Activated T-cell treated with anti-CD3 and anti-CD28 coated beads, Interleukin-2, amount 50 U/mL, for 48 hours (primary cell): ENCODE results near the gene ZNRF2.
"Not testable (repeated sequence)": the region's sequence is repeated elsewhere in the genome, so short reads cannot be mapped to it uniquely, and the experiment has no call there.

Source experiments
- DNase-seq, 2 experiments: peaks; one replicate each; pipeline ENCODE4 v3.0.0-alpha.2; 2020

Gene ZNRF2

DNA sequence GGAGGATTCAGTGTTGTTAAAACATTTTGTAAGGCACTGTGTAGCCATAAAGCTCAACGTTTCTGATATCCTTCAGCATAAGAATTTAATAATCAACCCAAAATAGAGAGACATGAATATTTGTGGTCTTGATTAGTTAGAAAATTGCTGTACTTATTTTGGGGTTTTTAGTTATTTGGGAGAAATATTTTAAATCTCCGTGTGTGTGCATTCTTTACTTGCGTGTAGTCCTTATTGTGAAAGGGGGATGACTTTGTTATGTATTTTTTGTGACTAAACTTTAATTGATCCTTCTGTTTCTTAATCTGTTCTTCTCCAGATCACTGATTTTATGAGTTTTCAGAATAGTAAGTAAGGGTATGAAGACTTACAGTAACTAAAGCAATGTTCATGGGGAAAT is 81.2 kb downstream of the ZNRF2 start:
- no peak for DNase-seq

DNA sequence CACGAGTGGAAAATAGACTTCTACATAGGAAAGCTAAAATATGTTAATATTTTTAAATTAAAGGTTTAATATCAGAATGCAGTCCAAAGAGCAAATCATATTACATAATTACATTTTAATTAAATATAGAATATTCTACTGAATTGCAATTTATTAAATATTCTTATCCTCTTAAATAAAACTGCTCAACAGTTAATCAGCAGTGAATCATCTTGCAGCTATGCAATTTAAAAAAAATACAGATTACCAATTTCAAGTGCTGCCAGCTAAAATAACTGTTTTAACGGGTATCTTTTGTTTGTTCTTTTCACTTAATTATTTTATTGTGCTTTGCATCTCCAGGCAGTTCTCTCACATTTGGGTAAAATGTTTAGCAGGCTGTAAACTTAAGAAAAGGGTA is 82.2 kb downstream of the ZNRF2 start:
- DNase-seq = no peak

GRCh38 chr7:30367561-30367960 is 83.2 kb downstream of the ZNRF2 start:
- no peak for DNase-seq

GRCh38 chr7:30369879-30370278 is 85.5 kb downstream of the ZNRF2 start:
- no peak for DNase-seq

GRCh38 chr7:30371321-30371720 is 86.9 kb downstream of the ZNRF2 start:
- no peak for DNase-seq

- no peak for DNase-seq
Observed at GRCh38 chr7:30378275-30378674, 93.9 kb downstream of the ZNRF2 start.

DNA sequence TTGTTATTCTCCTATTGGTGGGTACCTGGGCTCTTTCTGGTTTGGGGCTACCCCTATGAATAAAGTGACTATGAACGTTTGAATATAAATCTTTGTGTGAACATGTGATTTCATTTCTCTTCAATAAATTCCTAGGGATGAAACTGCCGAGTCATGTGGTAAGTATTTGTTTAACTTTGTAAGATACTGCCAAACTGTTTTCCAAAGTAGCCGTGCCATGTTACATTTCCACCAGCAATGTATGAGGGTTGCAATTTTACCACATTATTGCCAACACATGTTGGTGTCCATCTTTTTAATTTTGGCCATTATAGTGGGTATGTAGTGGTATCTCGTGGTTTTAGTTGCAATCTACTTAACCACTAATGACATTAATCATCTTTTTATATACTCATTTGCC is 94.7 kb downstream of the ZNRF2 start:
- DNase-seq = no peak

GRCh38 chr7:30379741-30380140 is 95.3 kb downstream of the ZNRF2 start:
- no peak for DNase-seq

DNA sequence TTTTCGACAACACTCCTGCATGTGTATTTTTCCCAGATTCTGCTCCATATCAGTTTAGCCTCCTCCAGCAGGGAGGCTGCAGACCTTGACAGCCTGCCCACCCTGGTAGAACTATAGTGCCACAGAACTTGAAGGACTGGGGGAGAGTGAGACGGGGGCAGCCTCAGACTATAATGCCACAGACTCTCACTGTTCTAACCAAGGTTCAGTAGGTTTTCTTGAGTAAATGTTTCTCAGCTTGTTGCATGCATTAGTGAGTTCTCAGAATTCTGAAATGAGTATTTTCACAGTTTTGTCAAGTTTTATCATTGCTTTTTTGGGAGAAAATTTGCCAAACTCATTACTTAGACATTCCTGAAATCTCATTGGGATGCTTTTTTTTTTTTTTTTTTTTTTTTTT is 95.9 kb downstream of the ZNRF2 start:
- DNase-seq = no peak

- not testable (repeated sequence) for DNase-seq
Observed at GRCh38 chr7:30380824-30381223, 96.4 kb downstream of the ZNRF2 start.

DNA sequence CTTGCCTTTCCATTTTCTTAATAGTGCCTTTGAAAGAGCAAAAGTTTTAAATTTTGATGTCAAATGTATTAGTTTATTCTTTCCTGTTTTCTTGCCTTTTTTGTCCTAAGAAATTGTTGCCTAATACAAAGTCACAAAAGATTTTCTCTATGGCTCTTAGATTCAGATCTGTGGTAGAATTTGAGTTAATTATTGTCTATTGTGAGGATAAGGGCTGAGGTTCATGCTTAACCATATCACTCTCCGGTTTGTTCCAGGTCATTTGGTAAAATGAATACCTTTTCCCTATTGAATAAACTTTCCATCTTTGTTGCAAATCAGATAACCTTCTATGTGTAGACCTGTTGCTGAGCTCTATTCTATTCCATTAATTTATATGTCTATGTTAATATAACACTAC is 98.2 kb downstream of the ZNRF2 start:
- DNase-seq = no peak

DNA sequence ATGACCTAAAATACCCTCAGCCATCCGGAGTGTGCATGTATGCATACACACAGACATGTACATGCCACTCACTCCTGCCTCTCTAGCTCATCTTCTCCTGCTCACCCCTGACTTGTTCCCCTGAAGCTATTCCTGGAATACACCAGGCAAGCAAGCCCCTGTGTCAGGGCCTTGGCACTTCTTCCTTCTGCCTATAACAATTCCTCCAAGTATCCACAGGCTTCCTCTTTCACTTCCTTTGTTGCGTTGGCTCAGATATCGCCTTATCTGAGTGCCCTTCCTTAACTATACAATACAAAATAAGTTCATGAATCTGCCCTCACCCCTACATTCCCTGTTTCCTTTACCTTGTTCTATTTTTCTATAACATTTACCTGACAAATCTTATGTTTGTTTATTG is 105.4 kb downstream of the ZNRF2 start:
- no peak for DNase-seq

DNA sequence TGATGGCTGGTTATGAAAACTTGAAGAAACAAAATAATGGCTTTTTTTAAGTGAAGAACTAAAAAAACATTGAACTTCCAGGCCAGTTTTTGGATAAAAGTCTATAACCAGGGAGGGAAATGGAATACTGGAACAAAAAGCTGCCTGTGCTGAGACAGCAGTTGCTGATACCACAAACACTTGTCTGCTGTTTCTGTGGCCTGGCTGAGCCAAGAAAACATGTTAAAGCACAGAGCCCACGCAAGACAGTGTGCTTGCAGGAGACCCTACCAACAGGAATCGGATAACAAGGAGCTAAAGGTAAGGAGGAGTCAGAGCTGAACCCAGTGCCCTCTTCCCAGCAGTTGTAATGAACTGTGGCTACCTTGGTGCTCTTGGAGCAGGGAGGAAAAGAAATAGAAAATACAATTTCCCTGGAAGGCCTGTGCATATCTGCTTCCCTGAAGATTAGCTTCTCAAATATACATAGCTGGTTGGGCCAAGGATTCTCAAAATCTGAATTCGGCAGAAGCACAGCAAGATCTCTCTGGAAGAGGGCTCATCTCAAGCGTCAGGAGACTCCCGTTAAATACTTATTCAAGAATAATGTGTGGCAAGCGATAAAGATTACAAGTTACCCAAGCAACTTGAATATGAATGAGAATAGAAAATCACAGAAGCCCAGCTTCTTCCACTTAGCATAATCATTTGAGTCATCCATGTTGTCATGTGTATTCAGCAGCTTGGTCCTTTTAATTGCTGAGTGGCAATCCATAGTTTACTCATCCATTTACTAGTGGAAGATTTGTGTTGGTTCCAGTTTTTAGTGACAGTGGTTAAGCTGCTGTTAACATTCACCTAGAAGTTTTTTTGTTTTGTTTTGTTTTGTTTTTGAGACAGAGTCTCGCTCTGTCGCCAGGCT is 106.6 kb downstream of the ZNRF2 start:
- no peak for DNase-seq

DNA sequence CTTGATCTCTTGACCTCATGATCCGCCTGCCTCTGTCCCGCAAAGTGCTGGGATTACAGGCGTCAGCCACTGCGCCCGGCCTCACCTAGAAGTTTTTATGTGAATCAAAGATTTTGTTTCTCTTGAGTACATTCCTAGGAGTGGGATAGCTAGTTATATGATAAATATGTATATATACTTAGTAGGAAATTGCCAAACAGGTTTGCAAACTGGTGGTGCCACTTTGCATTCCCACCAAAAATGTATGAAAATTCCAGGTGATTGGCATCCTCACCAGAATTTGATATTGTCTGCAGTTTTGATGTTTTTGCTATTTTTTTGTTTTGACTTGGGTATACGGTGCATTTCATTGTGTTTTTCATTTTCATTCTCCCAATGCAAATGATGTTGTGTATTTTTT is 107.4 kb downstream of the ZNRF2 start:
- DNase-seq = no peak

DNA sequence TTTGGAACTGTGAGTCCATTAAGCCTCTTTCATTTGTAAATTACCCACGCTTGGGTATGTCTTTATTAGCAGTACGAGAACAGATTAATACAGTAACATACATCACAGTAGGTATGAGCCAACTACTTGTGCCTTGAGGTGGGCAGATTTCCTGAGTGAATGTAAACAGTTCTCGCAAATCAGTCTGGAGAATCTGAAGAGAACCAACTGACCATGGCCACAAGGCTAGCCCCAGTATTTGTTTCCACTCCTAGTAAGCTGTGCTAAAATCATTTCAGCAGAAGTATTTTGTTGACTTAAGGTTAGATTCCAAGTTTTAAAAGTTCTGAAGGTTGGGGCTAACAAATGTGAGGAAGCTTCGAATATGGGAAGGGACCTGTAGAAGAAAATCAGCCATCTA is 111.3 kb downstream of the ZNRF2 start:
- DNase-seq = no peak

- DNase-seq = no peak
Observed at GRCh38 chr7:30396389-30396788, 112.0 kb downstream of the ZNRF2 start.

DNA sequence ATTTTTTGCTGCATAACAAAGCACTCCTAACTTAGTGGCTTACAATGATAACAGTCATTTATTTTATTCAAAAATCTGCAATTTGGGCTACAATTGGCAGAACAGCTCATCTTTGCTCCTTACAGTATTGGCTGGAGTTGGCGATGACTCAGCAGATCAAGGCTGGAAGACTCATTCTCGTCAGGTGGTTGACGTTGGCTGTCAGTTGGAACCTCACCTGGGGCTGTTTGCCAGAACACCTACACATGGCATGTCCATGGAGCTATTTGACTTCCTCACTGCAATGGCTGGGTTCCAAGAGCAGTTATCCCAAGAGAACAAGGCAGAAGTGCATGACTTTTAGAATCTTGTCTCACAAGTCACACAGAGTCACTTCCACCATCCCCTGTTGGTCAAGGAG is 119.1 kb downstream of the ZNRF2 start:
- no peak for DNase-seq

DNA sequence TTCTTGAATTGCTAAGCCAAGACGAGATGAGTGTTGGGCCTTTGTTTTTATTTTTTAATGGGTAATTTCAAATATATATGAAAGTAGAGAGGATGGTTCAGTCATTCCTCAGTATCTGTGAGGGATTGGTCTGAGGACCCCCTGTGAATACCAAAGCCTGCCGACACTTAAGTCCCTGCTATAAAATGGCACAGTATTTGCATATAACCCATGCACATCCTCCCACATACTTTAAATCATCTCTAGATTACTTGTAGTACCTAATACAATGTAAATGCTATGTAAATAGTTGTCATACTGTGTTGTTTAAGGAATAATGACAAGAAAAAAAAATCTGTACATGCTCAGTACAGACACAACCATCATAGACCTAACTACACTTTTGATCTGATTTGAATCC is 120.8 kb downstream of the ZNRF2 start:
- no peak for DNase-seq

GRCh38 chr7:30406664-30407425 is 122.4 kb downstream of the ZNRF2 start:
- DNase-seq = no peak

GRCh38 chr7:30411173-30411572 is 126.8 kb downstream of the ZNRF2 start:
- DNase-seq = no peak

DNA sequence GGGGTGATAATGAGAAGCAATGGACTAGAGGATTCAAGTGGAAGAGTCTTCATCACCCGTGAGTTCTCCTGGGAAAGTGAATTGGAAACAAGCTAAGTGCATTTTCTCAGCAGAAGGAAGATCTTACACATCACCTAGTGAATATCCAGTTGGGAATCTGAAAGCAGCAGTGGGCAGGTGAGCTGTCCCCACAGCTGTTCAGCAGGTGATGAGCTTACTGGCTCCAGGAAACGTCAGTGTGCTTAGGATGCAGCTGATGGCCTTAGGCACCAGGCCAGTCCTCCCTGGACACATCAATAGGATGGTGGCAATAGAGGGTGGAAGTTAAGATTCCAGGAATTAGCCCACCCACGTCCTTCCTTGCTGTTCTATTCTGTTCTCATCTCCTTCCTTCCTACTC is 127.5 kb downstream of the ZNRF2 start:
- no peak for DNase-seq

DNA sequence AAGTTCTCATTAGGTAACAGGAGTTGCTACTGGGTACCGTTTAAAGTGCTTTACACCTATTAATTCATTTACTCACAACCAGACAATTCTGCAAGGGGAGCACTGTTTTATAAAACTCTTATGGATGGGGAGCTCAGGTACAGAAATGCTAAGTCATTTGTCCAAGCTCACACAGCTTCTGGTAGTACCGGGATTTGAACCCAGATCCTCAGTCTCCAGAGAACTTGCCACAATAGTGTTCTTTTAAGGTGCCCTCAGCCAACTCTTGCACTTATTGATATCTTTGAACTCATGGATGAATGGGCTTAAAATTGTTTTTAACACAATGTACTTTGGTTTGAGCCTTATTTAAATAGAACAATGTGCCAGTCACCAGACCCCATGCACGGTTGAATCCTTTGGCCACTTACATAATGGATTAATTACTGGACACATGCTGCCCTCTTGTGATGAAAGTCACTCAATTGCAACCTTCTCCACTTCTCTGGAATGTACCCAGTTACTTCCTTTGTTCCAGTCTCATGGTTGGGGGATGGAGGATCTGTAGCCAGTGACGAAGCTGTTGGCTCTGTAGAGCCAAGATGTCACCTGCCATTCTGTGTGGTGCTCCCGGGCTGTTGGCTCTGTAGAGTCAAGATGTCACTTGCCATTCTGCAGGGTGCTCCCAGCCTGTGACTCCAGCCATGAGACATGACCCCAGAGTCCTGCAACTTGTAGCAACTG is 128.5 kb downstream of the ZNRF2 start:
- DNase-seq = no peak

DNA sequence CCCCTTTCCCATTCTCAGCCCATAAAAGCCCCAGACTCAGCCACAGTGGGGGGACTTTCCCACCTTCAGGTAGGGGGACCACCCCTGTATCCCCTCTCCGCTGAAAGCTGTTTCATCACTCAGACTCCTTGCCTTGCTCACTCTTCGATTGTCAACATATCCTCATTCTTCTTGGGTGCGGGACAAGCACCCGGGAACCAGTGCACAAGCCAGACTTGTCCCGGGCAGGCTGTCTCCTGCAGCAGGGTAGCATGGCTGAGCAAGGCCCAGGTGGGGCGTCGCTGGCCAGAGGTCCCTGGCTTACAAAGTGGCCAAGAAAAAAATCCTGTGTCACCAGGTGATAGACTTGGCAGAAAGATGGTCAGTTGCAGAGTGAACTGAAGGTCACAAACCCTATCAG is 129.5 kb downstream of the ZNRF2 start:
- DNase-seq = no peak
